Right lobe of liver (tissue), 6 donors: ENCODE data around the gene BMPER. TPM values are rescaled to one million over a fixed set of nuclear protein-coding genes. Genes with fewer than 3 reads are reported as not detected.
A peak's percentile ranks its signal among the peaks of the same experiment; 100 is the strongest.

Source experiments
- ATAC-seq, 4 donors: fragments of 200-7000 bp; cut with Tn5 transposase; one replicate each; pipeline ENCODE4 v1.9.1; 2020; ENCODE audit warnings: mild to moderate bottlenecking in 4 of 4, moderate library complexity in 4 of 4
- DNase-seq, 3 donors: peaks; one replicate each; pipeline ENCODE4 v3.0.0-alpha.2; 2020
- H3K27ac ChIP-seq, 3 donors: fragments of 200-600 bp; one replicate each; pipeline ENCODE4 v1.8.0; 2022
- H3K27me3 ChIP-seq, 2 donors: fragments of 200-600 bp; one replicate each; pipeline ENCODE4 v1.8.0; 2022
- H3K36me3 ChIP-seq, 4 donors: fragments of 200-600 bp; sonication (generic) in 1 of 4; one replicate each; pipeline versions ENCODE4 v1.5.1 to v1.8.0; 2017 to 2022; ENCODE audit warnings: control low read depth in 1 of 4
- H3K4me1 ChIP-seq, 4 donors: fragments of 200-600 bp; sonication (generic) in 1 of 4; one replicate each; pipeline versions ENCODE4 v1.5.1 to v1.8.0; 2017 to 2022; ENCODE audit warnings: control low read depth in 1 of 4
- H3K4me3 ChIP-seq, 3 donors: fragments of 200-600 bp; one replicate each; pipeline ENCODE4 v1.8.0; 2022
- H3K9me3 ChIP-seq, 4 donors: fragments of 200-600 bp; sonication (generic) in 1 of 4; one replicate each; pipeline versions ENCODE4 v1.5.1 to v1.8.0; 2017 to 2022; ENCODE audit warnings: control low read depth in 1 of 4
- POLR2A ChIP-seq: fragments of 450-650 bp; IDR thresholded peaks from one replicate; pipeline ENCODE4 v1.6.1; 2017; ENCODE audit warnings: antibody characterized with exemption, mild to moderate bottlenecking
- WGBS: methylation state at CpG from one replicate; pipeline ENCODE4 v1.1.6; 2018; ENCODE audit warnings: low coverage, low lambda C conversion rate; ENCODE audit not compliant: insufficient coverage; ENCODE audit errors: missing lambda C conversion rate; 5-methylcytosine and 5-hydroxymethylcytosine counted together
- intact Hi-C, 2 donors: fragments of 100-400 bp; cut with DNase I; formaldehyde crosslinking; loops; one replicate each; pipeline versions ENCODE4 v1.11.2 to v1.14.1; 2022
- total RNA-seq, 6 experiments: library from RNA; depleted of rRNA in 2 of 6; stranded (reverse); fragments of >200 nt in 2 of 6; fragmentation: NEBNext Ultra II Directional in 3 of 6; extraction: Animal tissue kit (Norgen Biotek cat#: 25700) in 3 of 6; gene quantifications; one replicate each; pipeline versions ENCODE4 v1.1.0 to v1.2.4, GENCODE V29; 2016 to 2023
- TF ChIP-seq, protein P1 (sequence below), 4 donors: fragments of 200-600 bp in 3 of 4; fragments of 450-650 bp in 1 of 4; IDR thresholded peaks; one replicate each; pipeline versions ENCODE4 v1.5.1 to v1.8.0; 2016 to 2022; ENCODE audit warnings: antibody characterized with exemption in 4 of 4, mild to moderate bottlenecking in 2 of 4
- donor health status: DM: no; HTN: yes; CAD: no.
- donor health status: DM: no; HTN: no; CAD: no.
- donor health status: DM: no; HTN: no; CAD: no.
- donor health status: DM: no; HTN: yes; CAD: no.
- donor health status: DM: no; HTN: yes; CAD: no.

The BMPER gene
- total RNA-seq, 6 experiments from 2014 or later: 5.8 to 17.1 (median 10.4) TPM

DNA sequence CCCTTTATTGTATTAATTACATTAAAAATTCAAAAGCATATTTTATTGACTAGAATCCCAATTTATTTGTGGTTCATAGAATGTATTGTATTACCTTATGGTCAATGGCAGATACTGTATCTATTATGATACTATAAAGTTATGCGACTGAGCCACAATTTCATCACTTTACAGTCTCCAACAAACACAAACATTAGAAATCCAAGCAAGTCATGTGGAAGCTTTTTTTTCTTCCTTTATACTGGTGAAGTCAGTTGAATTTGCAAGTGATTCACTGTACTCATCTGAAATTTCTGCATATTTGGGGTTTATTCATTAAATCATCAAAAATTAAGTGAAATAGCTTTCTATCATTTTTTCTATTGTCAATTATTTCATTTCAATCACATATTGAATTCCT lies 54.3 kb downstream of the BMPER start:
- Histone ChIP-seq H3K27ac (no peak overlapping the region), H3K9me3 (no peaks in the 10 kb centered on the region), H3K27me3 (no peaks in the 10 kb centered on the region), H3K4me3 (no peak overlapping the region), H3K36me3 (no peaks in the 10 kb centered on the region), H3K4me1 (no peaks in the 10 kb centered on the region)
- WGBS: 80% methylated on average over 1 of the region's 1 CpG
- DNase-seq (no peak), ATAC-seq (no peak)
- no peak for TF ChIP-seq POLR2A
- intact Hi-C loops: no loop called here

DNA sequence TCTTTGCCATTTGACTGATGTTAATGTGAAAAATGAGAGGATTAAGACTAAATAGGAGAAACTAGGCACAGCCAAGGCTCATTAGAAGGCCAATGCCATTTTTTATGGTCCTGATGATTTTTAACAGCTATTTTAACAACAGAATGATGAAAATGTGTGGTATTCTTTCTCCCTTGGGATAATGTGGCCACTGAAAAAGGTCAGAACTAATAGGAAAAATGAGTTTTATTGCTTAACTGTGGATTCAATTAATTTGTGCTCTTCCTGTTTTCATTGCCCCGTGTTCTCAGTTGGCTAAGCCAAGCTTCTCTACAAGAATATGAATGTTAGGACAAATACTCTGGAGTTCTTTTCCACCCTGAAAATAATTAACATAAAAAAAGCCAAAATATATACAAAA lies 56.6 kb downstream of the BMPER start:
- no peaks in the 10 kb centered on the region for H3K4me1 ChIP-seq
- 64% methylated on average over 1 of the region's 1 CpG for WGBS
- no peaks in the 10 kb centered on the region for H3K27me3 ChIP-seq
- ATAC-seq (no peak), DNase-seq (no peak)
- no peaks in the 10 kb centered on the region for H3K9me3 ChIP-seq
- TF ChIP-seq, protein P1, sequence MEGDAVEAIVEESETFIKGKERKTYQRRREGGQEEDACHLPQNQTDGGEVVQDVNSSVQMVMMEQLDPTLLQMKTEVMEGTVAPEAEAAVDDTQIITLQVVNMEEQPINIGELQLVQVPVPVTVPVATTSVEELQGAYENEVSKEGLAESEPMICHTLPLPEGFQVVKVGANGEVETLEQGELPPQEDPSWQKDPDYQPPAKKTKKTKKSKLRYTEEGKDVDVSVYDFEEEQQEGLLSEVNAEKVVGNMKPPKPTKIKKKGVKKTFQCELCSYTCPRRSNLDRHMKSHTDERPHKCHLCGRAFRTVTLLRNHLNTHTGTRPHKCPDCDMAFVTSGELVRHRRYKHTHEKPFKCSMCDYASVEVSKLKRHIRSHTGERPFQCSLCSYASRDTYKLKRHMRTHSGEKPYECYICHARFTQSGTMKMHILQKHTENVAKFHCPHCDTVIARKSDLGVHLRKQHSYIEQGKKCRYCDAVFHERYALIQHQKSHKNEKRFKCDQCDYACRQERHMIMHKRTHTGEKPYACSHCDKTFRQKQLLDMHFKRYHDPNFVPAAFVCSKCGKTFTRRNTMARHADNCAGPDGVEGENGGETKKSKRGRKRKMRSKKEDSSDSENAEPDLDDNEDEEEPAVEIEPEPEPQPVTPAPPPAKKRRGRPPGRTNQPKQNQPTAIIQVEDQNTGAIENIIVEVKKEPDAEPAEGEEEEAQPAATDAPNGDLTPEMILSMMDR (IDR thresholded peaks at IDR 0.05): no peak
- TF ChIP-seq POLR2A: no peak
- intact Hi-C loops: no loop called here
- no peaks in the 10 kb centered on the region for H3K36me3 ChIP-seq
- no peak overlapping the region for H3K27ac ChIP-seq
- no peak overlapping the region for H3K4me3 ChIP-seq

DNA sequence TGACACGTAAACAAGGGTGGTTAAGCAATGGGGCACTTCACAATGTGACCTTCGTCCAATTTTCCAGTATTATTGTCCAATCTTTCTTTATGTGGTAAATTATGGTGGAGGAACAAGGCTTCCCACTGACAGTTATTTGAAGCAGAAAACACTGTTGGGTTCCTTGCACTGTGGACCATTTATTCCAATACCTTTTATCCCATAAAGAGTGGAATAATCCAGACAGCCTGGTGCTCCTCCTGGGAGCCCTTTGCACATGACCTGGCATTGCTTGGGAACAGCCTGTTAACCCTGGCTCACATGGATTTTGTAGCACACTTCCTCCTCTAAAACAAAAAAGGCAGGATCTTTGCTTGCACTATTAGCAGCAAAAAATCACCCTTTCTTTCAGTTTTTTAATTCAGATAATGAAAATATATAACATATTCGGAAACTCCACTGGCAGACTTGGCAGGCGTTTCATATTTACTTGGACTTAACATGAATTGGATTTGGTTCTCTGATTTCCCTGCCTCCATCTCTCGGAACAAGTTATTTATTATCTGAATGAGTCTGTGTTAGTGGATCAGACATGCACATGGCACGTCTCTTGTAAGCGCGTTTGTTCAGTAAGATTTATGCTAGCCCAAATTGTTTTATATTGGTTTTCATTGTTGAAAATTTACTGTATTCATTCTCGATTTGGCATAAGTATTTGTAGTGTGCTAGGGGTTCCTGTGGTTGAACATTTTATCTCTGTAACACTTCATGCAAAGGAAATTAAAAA lies 59.3 kb downstream of the BMPER start:
- TF ChIP-seq, protein P1 (IDR thresholded peaks at IDR 0.05): no peak
- TF ChIP-seq POLR2A: no peak
- Histone ChIP-seq H3K36me3 (no peaks in the 10 kb centered on the region), H3K27me3 (no peaks in the 10 kb centered on the region), H3K27ac (no peak overlapping the region), H3K9me3 (no peaks in the 10 kb centered on the region), H3K4me3 (no peak overlapping the region), H3K4me1 (no peaks in the 10 kb centered on the region)
- ATAC-seq (peak in 1 of 4 donors; percentile 22), DNase-seq (no peak)
- 45% methylated on average over 9 of the region's 9 CpGs for WGBS
- intact Hi-C loops: no loop called here

DNA sequence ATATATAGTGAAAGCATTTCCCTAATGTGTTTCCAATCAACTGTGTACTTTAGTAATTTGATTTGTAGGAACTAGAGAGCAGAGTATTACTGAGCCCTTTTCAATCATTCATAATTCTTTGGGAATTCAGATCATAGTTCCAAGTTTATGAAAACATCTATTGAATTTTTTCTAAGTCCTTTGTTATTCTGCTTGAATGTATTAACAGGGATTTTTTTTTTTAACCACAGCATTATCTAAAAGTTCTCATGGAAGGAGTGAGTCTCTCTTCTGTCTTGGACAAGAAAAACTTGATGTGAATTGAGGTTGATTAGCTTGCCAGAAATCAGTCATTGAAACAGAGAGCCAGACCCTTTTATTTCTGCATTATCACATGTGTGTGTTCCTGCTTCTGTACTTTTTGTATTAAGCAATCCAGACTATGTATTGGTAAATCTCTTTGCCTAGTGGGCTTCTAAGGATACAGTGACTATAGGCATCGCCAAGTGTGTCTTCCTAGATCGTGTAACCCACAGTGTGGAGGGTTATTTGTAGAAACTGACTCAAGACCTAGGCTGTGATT lies 59.9 kb downstream of the BMPER start:
- no peak for DNase-seq
- Histone ChIP-seq H3K27ac (no peak overlapping the region), H3K36me3 (no peaks in the 10 kb centered on the region), H3K4me3 (no peak overlapping the region), H3K27me3 (no peaks in the 10 kb centered on the region), H3K9me3 (no peaks in the 10 kb centered on the region), H3K4me1 (no peaks in the 10 kb centered on the region)
- intact Hi-C loops: no loop called here
- no peak for TF ChIP-seq POLR2A
- TF ChIP-seq, protein P1 (IDR thresholded peaks at IDR 0.05): no peak
- 65% methylated on average over 2 of the region's 2 CpGs for whole genome bisulfite sequencing
- ATAC-seq: no peak

DNA sequence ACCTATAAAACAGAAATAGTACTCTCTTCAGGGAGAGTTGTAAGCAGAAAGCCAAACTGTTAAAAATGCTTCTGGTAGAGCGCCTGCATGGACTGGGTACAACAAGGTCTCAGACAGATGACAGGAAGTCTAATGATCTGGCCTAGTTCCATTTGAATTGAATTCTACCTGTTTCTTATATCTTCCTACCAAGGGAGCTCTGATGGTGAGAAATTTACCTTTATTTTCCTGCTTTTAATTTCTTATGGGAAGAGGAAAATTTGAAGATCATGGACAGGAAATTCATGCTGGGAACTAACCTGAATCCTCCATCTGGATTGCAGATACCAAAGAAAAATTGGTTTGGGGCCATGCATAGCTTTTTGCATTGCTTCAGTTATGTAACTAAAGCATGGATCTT lies 63.3 kb downstream of the BMPER start:
- no peak for DNase-seq
- no peak for ATAC-seq
- no peaks in the 10 kb centered on the region for H3K4me1 ChIP-seq
- 100% methylated on average over 1 of the region's 1 CpG for WGBS
- no peak for TF ChIP-seq POLR2A
- TF ChIP-seq, protein P1 (IDR thresholded peaks at IDR 0.05): no peak
- no peaks in the 10 kb centered on the region for H3K27me3 ChIP-seq
- intact Hi-C loops: no loop called here
- H3K4me3 ChIP-seq: no peak overlapping the region
- no peak overlapping the region for H3K27ac ChIP-seq
- H3K9me3 ChIP-seq: no peaks in the 10 kb centered on the region
- no peaks in the 10 kb centered on the region for H3K36me3 ChIP-seq
